Activated naive CD8-positive, alpha-beta T cell (primary cell): ENCODE measurements around the gene GPRIN3.

Source experiments
- H3K27ac Mint-ChIP-seq: one replicate; pipeline ENCODE4 v1.8.0; 2021; ENCODE audit warnings: mixed read lengths
- H3K27me3 Mint-ChIP-seq: one replicate; pipeline ENCODE4 v1.8.0; 2021; ENCODE audit warnings: mixed read lengths
- H3K36me3 Mint-ChIP-seq: one replicate; pipeline ENCODE4 v1.8.0; 2021; ENCODE audit warnings: mixed read lengths
- H3K4me1 Mint-ChIP-seq: one replicate; pipeline ENCODE4 v1.8.0; 2021; ENCODE audit warnings: low read depth, mixed read lengths
- H3K4me3 Mint-ChIP-seq: one replicate; pipeline ENCODE4 v1.8.0; 2021; ENCODE audit warnings: mild to moderate bottlenecking, mixed read lengths
- H3K9me3 Mint-ChIP-seq: one replicate; pipeline ENCODE4 v1.8.0; 2021; ENCODE audit warnings: low read depth, mixed read lengths

Gene GPRIN3

DNA sequence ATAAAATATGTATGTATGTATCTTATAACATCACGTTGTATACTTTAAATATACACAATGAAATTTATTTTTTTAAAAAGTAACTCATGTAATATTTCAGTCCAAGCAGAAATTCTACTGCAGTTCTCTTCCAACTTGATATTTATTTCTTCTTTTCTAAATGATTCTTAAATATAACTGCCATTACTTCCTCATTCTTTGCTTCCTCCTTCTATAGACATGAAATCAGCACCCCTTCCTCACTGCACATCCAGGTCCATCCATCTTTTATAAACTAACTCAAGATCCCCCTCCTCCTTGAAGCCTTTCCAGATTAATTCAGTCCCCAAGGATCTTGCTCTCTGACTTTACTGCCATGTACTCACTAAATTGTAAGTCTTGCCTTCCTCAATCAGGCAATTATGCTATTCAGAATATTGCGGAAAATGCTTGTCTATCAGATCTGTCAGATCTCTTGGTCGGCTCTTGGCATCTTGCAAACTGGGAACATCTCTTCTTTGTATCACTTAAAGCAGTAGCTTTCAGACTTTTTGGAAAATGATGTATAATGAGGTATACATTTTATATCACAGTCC is 3.7 kb downstream of the GPRIN3 start:
- Mint-ChIP-seq H3K27me3 (no peaks in the 10 kb centered on the region), H3K4me1 (peaks cover 82% of the 10 kb centered on the region), H3K4me3 (peak overlapping the region; percentile 64), H3K27ac (peak overlapping the region; percentile 93), H3K36me3 (peaks cover 7% of the 10 kb centered on the region), H3K9me3 (no peaks in the 10 kb centered on the region)

DNA sequence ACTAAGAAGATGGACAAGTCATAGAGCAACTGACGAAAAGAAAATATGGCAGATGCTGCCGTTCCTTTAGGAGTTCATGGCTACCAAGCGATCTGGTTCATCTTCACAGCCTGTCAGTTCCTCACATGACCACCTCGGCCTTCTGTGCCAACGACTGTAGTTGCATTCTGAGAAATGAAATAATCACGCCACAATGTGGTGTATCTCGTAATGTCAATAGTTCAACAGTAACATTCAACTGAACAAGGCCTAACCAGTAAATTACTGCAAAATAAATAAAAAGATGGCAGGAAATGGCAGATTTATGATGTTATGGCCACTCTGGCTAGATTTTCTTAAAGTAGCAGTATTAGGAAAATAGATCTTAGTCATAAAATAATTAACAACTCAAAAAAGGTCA is 4.4 kb downstream of the GPRIN3 start:
- peak overlapping the region; percentile 75 for H3K4me3 Mint-ChIP-seq
- H3K27ac Mint-ChIP-seq: peak overlapping the region; percentile 91
- H3K27me3 Mint-ChIP-seq: no peaks in the 10 kb centered on the region
- H3K9me3 Mint-ChIP-seq: no peaks in the 10 kb centered on the region
- H3K4me1 Mint-ChIP-seq: peaks cover 83% of the 10 kb centered on the region
- H3K36me3 Mint-ChIP-seq: peaks cover 7% of the 10 kb centered on the region

DNA sequence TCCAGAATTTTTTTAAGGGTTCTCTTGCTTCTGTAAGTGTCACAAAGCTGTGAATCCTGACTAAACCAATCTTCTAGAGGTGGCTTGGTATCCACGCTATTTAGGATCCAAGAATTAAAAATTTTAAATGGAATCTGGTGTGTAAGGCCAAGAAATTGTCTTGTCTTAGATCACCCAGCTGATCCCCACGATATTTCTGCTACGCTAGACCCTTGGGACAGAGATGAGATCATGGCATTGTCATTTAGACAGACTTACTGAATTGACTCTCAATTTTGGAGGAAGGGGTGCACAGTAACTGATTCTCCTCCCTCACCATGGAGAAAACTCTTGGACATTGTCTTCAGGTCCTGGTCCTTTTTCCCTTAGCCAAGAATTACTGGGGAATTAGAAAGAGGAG is 5.7 kb downstream of the GPRIN3 start:
- peak overlapping the region; percentile 91 for H3K27ac Mint-ChIP-seq
- H3K4me1 Mint-ChIP-seq: peaks cover 90% of the 10 kb centered on the region
- no peaks in the 10 kb centered on the region for H3K27me3 Mint-ChIP-seq
- peaks cover 12% of the 10 kb centered on the region for H3K36me3 Mint-ChIP-seq
- H3K4me3 Mint-ChIP-seq: no peak overlapping the region
- H3K9me3 Mint-ChIP-seq: no peaks in the 10 kb centered on the region

DNA sequence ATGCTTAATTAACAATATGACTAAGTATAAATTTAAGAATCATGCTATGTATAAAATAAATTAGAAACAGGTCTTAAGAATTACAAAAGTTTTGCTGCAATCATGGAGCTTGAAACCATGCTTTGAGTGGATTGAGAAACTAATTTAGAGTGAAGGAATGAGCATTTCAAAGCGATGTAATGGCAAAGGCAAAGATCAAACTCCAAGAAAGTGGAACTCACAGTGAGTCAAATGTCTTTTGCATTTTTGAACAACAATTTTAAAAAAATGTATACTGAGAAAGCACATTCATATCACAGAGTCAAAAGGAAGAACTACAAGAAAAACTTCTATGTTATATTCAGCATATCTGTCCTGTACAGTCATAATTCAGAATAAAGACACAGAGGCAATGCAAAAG is 6.6 kb downstream of the GPRIN3 start:
- Mint-ChIP-seq H3K4me1 (peaks cover 90% of the 10 kb centered on the region), H3K4me3 (peak overlapping the region; percentile 65), H3K27ac (peak overlapping the region; percentile 91)

DNA sequence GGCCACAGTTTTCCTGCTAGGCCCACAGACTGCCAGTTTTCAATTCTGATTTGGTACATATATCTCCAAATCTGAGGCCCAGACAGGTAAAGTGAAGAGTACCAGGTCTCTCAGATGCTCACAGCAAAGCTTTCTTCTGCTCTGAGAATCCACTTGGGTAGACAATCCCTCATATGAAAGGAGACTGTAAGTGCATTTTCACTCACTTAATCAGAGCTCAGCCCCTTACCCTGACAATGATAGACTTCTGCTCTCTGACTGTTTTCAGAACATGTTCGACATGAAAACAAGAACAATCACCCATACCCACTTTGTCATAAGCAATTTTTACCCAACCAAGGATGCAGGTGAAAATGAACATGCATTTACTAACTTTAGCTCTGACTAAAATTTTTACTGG is 7.1 kb downstream of the GPRIN3 start:
- H3K36me3 Mint-ChIP-seq: peaks cover 13% of the 10 kb centered on the region
- no peaks in the 10 kb centered on the region for H3K27me3 Mint-ChIP-seq
- no peaks in the 10 kb centered on the region for H3K9me3 Mint-ChIP-seq
- peaks cover 86% of the 10 kb centered on the region for H3K4me1 Mint-ChIP-seq
- peak overlapping the region; percentile 99 for H3K27ac Mint-ChIP-seq
- H3K4me3 Mint-ChIP-seq: peak overlapping the region; percentile 59

More for the DNA sequence above, 6.6 kb downstream of the GPRIN3 start:
- Mint-ChIP-seq H3K27me3 (no peaks in the 10 kb centered on the region), H3K36me3 (peaks cover 13% of the 10 kb centered on the region), H3K9me3 (no peaks in the 10 kb centered on the region)

DNA sequence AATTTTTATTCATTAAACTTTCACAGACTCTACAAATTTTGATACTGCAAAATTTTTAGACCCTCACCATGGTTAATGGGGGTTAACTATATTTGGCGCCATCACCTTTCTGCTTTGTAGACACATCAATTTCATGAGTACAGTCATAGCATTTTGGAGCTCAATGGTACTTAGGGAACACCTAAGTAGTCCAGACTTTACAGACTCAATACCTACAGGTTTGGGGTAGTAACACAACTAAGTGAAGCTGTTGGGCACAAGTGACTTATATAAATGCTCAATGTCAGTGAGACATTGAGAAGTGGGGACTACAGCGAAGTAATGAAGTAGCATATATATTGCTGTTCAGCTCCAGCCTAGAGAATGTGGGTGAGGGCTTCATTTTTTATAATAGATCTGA is 7.5 kb downstream of the GPRIN3 start:
- H3K4me3 Mint-ChIP-seq: peak overlapping the region; percentile 59

GRCh38 chr4:89299153-89299791 is 8.3 kb downstream of the GPRIN3 start:
- Mint-ChIP-seq H3K36me3 (peaks cover 13% of the 10 kb centered on the region), H3K4me3 (peak overlapping the region; percentile 94), H3K27me3 (no peaks in the 10 kb centered on the region), H3K27ac (peak overlapping the region; percentile 99), H3K9me3 (no peaks in the 10 kb centered on the region), H3K4me1 (peaks cover 88% of the 10 kb centered on the region)

More for the DNA sequence above, 7.5 kb downstream of the GPRIN3 start:
- H3K4me1 Mint-ChIP-seq: peaks cover 86% of the 10 kb centered on the region
- peak overlapping the region; percentile 99 for H3K27ac Mint-ChIP-seq
- H3K9me3 Mint-ChIP-seq: no peaks in the 10 kb centered on the region
- no peaks in the 10 kb centered on the region for H3K27me3 Mint-ChIP-seq
- peaks cover 13% of the 10 kb centered on the region for H3K36me3 Mint-ChIP-seq

GRCh38 chr4:89298788-89299152 is 8.8 kb downstream of the GPRIN3 start:
- Mint-ChIP-seq H3K4me3 (peak overlapping the region; percentile 94), H3K9me3 (no peaks in the 10 kb centered on the region), H3K36me3 (peaks cover 10% of the 10 kb centered on the region), H3K27me3 (no peaks in the 10 kb centered on the region), H3K27ac (peak overlapping the region; percentile 99), H3K4me1 (peaks cover 88% of the 10 kb centered on the region)

DNA sequence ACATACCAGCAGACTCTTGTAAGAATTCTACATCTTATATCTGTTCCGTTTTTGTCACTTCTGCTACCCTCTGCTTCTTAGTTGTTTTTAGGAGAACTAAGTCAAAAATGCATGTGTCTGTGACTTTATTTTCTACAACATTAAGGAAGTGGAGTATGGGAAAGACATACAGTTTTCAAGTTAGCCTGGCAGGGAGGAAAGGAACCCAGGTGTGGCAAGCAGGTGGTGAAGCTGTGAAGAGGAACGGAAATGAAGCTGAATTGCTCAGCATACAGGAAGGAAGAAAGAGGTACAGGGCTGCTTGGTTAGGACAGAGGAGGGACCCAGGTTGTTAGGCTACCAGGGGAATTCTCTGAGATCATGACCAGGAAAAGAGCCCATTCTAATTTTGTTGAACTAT is 9.4 kb downstream of the GPRIN3 start:
- Mint-ChIP-seq H3K9me3 (no peaks in the 10 kb centered on the region), H3K36me3 (peaks cover 9% of the 10 kb centered on the region), H3K4me3 (peak overlapping the region; percentile 90), H3K27ac (peak overlapping the region; percentile 99), H3K4me1 (peaks cover 90% of the 10 kb centered on the region), H3K27me3 (no peaks in the 10 kb centered on the region)

DNA sequence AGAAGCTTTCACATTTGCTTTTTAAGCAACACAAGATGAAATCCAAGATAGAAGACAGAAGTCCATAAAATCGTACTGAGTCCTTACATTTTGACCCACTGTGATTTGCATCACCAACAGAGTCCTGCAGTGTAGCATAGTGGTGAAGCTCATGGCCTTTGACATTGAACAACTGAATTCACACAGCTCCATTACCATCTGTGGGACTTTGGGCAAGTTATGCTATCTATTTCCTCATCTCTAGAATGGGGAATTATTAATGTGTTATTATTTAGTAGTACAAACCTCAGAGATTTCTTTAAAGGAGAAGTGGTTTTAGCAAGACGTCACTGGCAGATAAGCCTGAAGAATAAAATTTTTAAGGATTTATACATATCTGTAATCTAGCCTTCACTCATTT is 10.7 kb downstream of the GPRIN3 start:
- no peaks in the 10 kb centered on the region for H3K27me3 Mint-ChIP-seq
- H3K4me3 Mint-ChIP-seq: peak overlapping the region; percentile 35

DNA sequence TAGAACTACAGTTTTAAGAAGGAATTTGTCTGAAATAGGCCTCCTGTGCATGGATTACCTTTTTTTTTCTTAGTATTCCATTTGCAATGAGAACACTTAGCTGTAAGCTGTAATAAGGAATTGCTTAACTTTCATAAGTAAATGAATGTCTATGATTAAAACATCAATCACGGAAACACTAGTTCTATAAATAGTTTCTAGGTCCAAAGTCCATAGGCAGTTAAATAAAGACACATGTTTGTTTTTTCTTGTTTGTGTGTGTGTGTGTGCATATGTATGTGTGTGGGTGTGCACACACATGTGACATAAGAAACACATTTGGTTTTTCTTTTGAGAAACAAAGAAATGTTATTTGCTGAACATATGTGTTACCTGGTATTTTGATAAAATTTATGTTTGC is 11.2 kb downstream of the GPRIN3 start:
- peak overlapping the region; percentile 99 for H3K27ac Mint-ChIP-seq
- peaks cover 8% of the 10 kb centered on the region for H3K36me3 Mint-ChIP-seq
- peaks cover 92% of the 10 kb centered on the region for H3K4me1 Mint-ChIP-seq
- H3K4me3 Mint-ChIP-seq: peak overlapping the region; percentile 35
- H3K27me3 Mint-ChIP-seq: no peaks in the 10 kb centered on the region
- no peaks in the 10 kb centered on the region for H3K9me3 Mint-ChIP-seq

More for the DNA sequence above, 10.7 kb downstream of the GPRIN3 start:
- H3K27ac Mint-ChIP-seq: peak overlapping the region; percentile 99
- H3K4me1 Mint-ChIP-seq: peaks cover 92% of the 10 kb centered on the region
- H3K9me3 Mint-ChIP-seq: no peaks in the 10 kb centered on the region
- peaks cover 8% of the 10 kb centered on the region for H3K36me3 Mint-ChIP-seq

GRCh38 chr4:89295415-89295927 is 12.1 kb downstream of the GPRIN3 start:
- H3K27ac Mint-ChIP-seq: peak overlapping the region; percentile 98
- H3K4me3 Mint-ChIP-seq: peak overlapping the region; percentile 75
- no peaks in the 10 kb centered on the region for H3K9me3 Mint-ChIP-seq
- no peaks in the 10 kb centered on the region for H3K27me3 Mint-ChIP-seq
- H3K4me1 Mint-ChIP-seq: peaks cover 93% of the 10 kb centered on the region
- peaks cover 8% of the 10 kb centered on the region for H3K36me3 Mint-ChIP-seq

DNA sequence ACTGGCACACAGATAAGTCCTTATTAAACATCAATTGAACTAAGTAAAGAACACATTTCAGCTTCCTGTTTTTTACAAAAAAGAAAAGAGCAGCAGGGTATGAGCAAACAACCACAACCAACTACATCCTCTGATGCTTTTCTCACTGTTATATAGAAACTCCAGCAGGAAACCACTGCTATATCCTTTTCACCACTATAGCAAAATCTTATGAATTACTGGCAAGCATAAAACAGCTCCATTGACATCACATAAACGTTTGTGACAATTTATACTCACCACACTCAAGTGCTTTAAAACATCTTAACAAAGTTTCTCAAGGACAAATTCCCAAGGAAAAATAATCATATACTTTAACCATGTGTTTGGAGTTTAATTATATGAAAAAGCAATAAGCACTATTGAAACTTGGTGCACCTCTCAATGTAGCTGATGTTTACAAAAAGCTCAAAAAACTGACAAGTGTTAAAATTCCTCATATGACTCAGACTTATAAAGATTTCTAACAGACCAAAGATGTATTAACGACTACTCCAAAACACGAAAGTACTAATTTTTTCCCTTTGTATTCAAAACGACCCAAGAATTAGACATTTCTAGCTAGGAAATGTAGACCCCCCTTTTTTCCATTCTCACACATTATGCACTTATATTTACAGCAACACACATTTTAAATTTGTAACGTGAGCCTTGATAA is 12.9 kb downstream of the GPRIN3 start:
- H3K27me3 Mint-ChIP-seq: no peaks in the 10 kb centered on the region
- H3K9me3 Mint-ChIP-seq: no peaks in the 10 kb centered on the region
- peaks cover 8% of the 10 kb centered on the region for H3K36me3 Mint-ChIP-seq
- peak overlapping the region; percentile 75 for H3K4me3 Mint-ChIP-seq
- peak overlapping the region; percentile 98 for H3K27ac Mint-ChIP-seq
- peaks cover 93% of the 10 kb centered on the region for H3K4me1 Mint-ChIP-seq

DNA sequence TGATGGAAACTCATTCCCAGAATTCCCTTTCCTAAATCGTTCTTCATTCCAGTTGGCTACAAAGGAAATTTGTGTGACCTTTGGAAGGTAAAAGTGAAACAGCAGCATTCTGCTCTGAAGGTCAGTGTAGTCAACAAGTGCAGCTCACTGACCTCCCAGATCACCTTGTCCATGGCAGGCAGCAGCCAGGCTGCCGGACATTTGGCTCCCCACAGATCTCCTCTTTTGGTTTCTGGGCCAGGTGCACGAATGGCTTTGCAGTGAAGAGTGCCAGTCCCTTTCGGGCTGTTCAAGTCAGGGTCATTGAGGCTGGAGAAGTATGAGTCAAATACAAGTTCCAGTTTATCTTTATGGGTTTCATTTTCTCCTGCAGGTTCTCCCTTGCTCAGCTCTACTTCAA is 14.3 kb downstream of the GPRIN3 start:
- Mint-ChIP-seq H3K27ac (peak overlapping the region; percentile 98), H3K27me3 (no peaks in the 10 kb centered on the region), H3K9me3 (no peaks in the 10 kb centered on the region), H3K4me3 (peak overlapping the region; percentile 68), H3K4me1 (peaks cover 95% of the 10 kb centered on the region), H3K36me3 (peaks cover 8% of the 10 kb centered on the region)
